ENCODE measurements around the gene HNMT.
"Not testable (repeated sequence)": the region's sequence is repeated elsewhere in the genome, so short reads cannot be mapped to it uniquely, and the experiment has no call there.

HNMT gene

GRCh38 chr2:137964066-137964858 is at the start of gene HNMT:
TSS of gene HNMT (plus strand) at chr2:137964473. CDS start at chr2:137964492, 19 bp downstream.
- no peak for DNase-seq (ENCODE audit: low spot score)
- no peak within 1 kb of the TSS for H3K27ac ChIP-seq
- CTCF ChIA-PET = interaction anchor here (0.7 kb wide), 1 partner anchor 165 kb away, joined by 3 read pairs; no protein-coding TSS in a partner anchor
- no peak for TF ChIP-seq CTCF (conservative IDR thresholded peaks at IDR 0.05; ENCODE audit: low read depth)
- POLR2A ChIA-PET (ENCODE audit: low non-redundant PET) = interaction anchor here (0.7 kb wide), 1 partner anchor 1920 kb away, joined by 5 read pairs; no protein-coding TSS in a partner anchor

- DNase-seq (ENCODE audit: low spot score) = no peak
- TF ChIP-seq CTCF (conservative IDR thresholded peaks at IDR 0.05; ENCODE audit: low read depth) = no peak
- ChIA-PET POLR2A (ENCODE audit: low non-redundant PET) (no interaction called here), CTCF (interaction anchor here (0.6 kb wide), 1 partner anchor 27 kb away, joined by 4 read pairs; no protein-coding TSS in a partner anchor)
- no peak overlapping the region for H3K27ac ChIP-seq
Observed at GRCh38 chr2:137921105-137921880, 43.0 kb upstream of the HNMT start.

- DNase-seq (ENCODE audit: low spot score); CTCF ChIA-PET; POLR2A ChIA-PET (ENCODE audit: low non-redundant PET); H3K27ac ChIP-seq: not testable (repeated sequence)
Observed at GRCh38 chr2:137922171-137922570, 42.1 kb upstream of the HNMT start.

GRCh38 chr2:137924019-137924418 is 40.3 kb upstream of the HNMT start:
- no peak for TF ChIP-seq CTCF (conservative IDR thresholded peaks at IDR 0.05; ENCODE audit: low read depth)
- no peak for DNase-seq (ENCODE audit: low spot score)
- H3K27ac ChIP-seq = no peak overlapping the region
- CTCF ChIA-PET = no interaction called here
- POLR2A ChIA-PET (ENCODE audit: low non-redundant PET) = no interaction called here

- POLR2A ChIA-PET (ENCODE audit: low non-redundant PET) = no interaction called here
- CTCF ChIA-PET = interaction anchor here (0.6 to 0.7 kb wide), 2 partner anchors 671 to 921 kb away, joined by 3 read pairs; no protein-coding TSS in a partner anchor
- DNase-seq (ENCODE audit: low spot score) = no peak
- no peak for TF ChIP-seq CTCF (conservative IDR thresholded peaks at IDR 0.05; ENCODE audit: low read depth)
- no peak overlapping the region for H3K27ac ChIP-seq
Observed at GRCh38 chr2:137925599-137925998, 38.7 kb upstream of the HNMT start.

GRCh38 chr2:137927846-137928245 is 36.4 kb upstream of the HNMT start:
- POLR2A ChIA-PET (ENCODE audit: low non-redundant PET) = no interaction called here

More at GRCh38 chr2:137927846-137928245, 36.4 kb upstream of the HNMT start:
- CTCF ChIA-PET = interaction anchor here (0.6 to 0.9 kb wide), 2 partner anchors 27 to 859 kb away, joined by 4 to 6 read pairs; no protein-coding TSS in a partner anchor
- no peak for DNase-seq (ENCODE audit: low spot score)
- no peak for TF ChIP-seq CTCF (conservative IDR thresholded peaks at IDR 0.05; ENCODE audit: low read depth)
- no peak overlapping the region for H3K27ac ChIP-seq
